ENCODE results near the gene FANCC. TPM values are rescaled to one million over a fixed set of nuclear protein-coding genes. Genes with fewer than 3 reads are reported as not detected.

The FANCC gene
- total RNA-seq, 1 donor from 2014 or later: 5.7 TPM

DNA sequence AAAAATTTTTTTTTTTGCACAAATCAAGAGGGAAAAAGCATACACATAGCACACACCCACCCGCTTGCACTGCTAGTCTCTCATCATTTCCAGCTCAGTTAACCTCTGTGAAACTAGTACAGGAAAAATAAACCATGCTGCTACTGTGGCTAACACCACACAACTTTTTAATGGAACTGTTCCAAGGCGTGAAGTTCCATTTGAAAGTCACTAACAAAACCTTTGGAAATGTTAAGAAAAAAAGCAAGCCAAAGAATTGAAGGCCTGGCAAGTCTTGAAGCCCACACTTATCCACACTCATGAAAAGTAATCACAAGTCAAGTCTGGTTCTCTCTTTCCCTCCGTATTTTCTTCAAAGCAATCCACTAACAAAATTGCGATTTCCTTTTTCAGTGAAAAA lies 116.3 kb downstream of the FANCC start:
- DNase-seq (ENCODE audit: extremely low read depth, low read depth, low spot score): no peak

- DNase-seq (ENCODE audit: extremely low read depth, low read depth, low spot score): no peak
Measured at GRCh38 chr9:95197692-95198271, 119.7 kb downstream of the FANCC start.

DNA sequence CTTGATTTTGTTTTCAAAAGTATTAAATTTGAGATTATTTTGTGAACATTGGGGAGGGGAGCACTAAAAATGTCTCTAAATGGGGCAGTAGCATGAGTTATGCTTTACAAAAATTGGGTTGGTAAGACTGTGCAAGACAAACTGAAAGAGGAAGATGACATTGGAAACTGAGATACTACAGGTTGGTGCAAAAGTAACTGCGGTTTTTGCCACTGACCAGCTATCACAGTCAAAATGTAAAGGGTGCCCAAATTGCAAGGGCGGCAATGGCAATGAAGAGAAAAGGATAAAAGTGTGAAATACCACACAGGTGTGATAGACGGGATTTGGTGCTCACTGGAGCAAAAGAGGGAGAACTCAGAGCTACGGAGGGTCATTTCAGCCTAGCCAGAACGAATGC lies 124.0 kb downstream of the FANCC start:
- no peak for DNase-seq (ENCODE audit: extremely low read depth, low read depth, low spot score)

GRCh38 chr9:95193067-95193466 lies 124.4 kb downstream of the FANCC start:
- DNase-seq (ENCODE audit: extremely low read depth, low read depth, low spot score): no peak

- DNase-seq (ENCODE audit: extremely low read depth, low read depth, low spot score): no peak
Measured at GRCh38 chr9:95192631-95193030, 124.9 kb downstream of the FANCC start.

- no peak for DNase-seq (ENCODE audit: extremely low read depth, low read depth, low spot score)
Measured at GRCh38 chr9:95190413-95190812, 127.1 kb downstream of the FANCC start.

- DNase-seq (ENCODE audit: extremely low read depth, low read depth, low spot score): peak; percentile 85
Measured at GRCh38 chr9:95189251-95190098, 128.0 kb downstream of the FANCC start.

DNA sequence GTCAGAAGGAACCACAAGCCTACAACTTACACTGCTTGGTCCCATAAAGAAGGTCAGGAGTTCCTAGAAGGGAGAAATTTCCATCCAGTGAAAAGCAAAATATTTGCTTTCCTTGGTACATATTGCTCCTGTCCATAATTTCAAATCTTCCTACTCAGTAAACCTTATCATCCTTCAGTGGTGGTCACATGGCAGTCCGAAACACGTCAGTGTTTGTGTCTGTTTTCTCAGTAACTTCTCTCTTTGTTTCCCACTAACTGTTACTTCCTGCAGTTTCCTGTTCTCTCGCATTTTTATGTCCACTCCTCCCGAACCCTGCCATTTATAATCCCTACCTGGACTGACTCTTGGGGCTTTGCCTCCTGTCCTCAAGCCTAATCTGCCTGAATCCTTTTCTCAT lies 129.1 kb downstream of the FANCC start:
- no peak for DNase-seq (ENCODE audit: extremely low read depth, low read depth, low spot score)

GRCh38 chr9:95185956-95186355 lies 131.6 kb downstream of the FANCC start:
- no peak for DNase-seq (ENCODE audit: extremely low read depth, low read depth, low spot score)

DNA sequence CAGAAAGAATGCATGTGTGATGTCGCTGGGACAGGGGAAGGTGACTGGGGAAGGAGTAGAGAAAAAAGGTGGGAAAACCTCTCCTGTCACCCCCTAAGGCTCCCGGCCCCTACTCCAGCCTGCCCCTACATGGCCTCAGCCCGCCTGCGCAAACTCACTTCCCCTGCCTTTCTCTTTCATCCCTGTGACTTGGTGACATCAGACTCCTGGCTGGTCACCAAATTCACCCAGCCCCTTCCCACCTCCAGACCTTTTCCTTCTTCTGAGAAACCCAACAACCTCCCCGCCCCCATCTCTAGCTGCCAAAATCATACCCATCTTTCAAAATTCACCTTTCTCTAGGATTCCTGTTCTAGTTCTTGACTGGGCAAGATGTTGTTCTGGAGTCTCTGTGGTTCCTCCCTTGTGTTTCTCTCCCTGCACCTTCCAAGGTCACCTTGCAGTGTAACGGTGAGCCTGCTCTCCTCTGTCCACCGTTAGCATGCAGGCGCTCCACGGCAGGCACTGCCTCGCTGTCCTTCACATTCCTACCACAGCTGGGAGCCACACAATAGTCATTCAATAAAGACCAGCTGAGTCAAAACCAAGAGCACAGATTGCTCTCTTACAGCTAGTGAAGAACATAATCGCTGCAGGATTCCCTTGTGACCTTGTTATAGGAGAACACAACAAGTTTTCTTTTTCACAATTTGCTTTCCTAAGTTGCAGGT lies 134.5 kb downstream of the FANCC start:
- no peak for DNase-seq (ENCODE audit: extremely low read depth, low read depth, low spot score)

DNA sequence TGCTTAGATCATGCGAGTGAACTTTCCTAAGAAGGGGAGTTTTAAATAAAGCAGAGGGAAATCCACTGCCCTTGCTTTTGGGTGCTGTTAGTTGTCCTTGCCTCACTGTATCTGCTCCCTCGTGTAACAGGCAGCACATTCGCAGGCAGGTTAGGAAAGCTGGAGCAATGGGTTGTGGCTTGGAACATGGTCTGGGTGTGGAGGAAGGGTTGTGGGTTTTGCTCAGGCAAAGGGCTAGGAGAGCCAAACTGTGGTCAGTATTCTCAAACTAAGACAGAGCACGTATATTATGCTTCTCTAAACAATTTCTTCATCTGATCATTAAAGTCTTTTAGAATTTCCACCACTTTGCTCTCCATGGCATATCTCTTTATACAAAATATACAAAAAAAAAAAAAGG lies 135.7 kb downstream of the FANCC start:
- DNase-seq (ENCODE audit: extremely low read depth, low read depth, low spot score): no peak

DNA sequence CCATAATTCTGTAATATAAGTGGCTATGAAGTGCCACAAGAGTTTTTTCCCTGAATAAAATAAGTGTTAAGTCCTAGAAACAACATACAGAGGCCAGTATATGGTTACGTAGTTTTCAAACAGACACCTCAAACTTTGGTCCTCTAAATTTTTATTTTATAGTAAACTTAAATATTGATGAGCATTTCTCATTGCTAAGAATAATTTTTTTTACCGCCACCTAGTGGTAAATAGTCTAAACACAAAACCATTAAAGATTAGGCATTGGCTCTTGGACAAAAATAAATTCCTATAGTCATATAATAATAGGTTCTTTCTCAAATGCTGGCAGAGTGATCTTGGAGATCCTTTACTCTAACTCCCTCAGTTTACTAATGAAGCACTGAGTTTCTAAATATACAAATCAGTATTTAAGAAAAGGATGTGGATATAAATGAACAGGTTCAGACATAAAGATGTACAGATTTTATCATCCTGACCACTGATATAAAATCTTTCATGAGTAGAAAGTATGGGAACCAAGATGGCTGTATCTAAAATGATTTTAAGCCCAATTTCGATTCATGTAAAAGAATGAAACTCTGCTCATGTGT lies 136.2 kb downstream of the FANCC start:
- DNase-seq (ENCODE audit: extremely low read depth, low read depth, low spot score): no peak

- no peak for DNase-seq (ENCODE audit: extremely low read depth, low read depth, low spot score)
Measured at GRCh38 chr9:95177617-95178016, 139.9 kb downstream of the FANCC start.

- DNase-seq (ENCODE audit: extremely low read depth, low read depth, low spot score): no peak
Measured at GRCh38 chr9:95176755-95177319, 140.7 kb downstream of the FANCC start.

DNA sequence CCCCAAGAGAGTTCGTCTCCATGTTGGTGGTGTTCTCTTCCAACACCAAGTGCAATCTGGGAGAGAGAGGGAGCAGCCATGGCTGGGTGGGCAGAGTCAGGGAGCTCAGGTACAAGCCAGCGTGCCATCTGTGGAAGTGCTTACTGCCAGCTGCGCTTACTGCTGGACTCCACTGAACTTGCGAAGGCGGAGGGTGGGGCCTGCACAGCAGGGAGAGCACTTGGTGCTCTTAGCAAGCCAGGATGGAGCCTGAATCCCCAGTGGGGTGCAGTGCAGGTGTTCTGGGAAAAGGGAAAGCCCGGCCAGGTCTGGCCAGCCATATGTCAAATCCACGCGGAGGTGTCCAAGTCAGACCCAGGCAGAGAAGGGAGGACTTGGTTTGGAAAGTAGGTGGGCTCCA lies 142.0 kb downstream of the FANCC start:
- no peak for DNase-seq (ENCODE audit: extremely low read depth, low read depth, low spot score)

DNA sequence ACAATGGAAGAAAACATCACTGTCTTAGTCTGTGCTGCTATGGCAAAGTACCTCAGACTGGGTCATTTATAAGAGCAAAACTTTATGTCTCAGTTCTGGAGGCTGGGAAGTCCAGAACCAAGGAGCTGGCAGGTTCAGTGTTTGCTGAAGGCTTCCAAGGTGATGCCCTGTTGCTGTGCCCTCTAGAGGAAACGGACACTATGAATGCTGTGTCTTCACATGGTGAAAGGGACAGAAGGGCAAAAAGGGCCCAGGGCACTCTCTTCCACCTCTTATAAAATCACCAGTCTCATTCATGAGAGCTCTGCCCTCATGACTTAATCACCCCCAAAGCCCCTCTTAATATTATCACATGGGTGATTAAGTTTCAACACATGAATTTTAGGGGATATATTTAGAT lies 143.5 kb downstream of the FANCC start:
- no peak for DNase-seq (ENCODE audit: extremely low read depth, low read depth, low spot score)

- DNase-seq (ENCODE audit: extremely low read depth, low read depth, low spot score): no peak
Measured at GRCh38 chr9:95171596-95171995, 145.9 kb downstream of the FANCC start.

DNA sequence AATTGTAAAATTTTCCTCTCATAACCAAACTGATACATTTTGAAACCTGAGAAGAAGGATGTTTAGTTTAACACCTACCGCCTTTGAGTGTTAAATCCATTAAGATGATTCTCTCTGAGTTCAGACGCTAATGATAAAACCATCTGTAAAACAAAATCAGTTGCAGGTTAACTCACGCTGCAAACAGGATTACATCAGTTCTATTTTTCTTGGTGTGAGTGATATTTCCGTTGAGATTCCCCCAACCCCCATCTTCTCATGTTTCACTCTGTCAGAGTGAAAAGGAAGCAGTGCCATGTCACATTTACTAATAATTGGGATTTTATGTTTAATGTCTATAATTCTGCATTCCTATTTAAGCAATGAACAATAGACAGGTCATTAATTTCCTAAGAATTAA lies 146.5 kb downstream of the FANCC start:
- no peak for DNase-seq (ENCODE audit: extremely low read depth, low read depth, low spot score)

DNA sequence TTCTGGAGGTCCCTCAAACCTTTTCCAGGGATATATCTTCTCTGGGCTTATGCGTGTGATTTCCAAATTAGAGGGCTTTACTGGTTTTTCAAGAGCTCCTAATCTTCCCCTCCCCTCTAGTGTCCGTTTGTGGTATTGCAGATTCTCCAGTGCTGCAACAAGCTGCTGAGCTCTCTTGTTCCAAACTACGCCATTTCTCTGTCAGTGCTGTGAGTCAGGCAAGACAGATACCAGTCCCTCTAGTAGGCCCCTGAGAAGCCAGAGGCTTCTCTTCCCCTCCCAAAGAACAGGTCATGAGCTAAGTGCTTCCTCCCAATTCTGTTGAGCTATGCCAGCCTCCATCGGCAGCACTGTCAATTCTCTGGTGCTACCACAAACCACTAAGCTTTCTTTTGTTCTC lies 149.5 kb downstream of the FANCC start:
- DNase-seq (ENCODE audit: extremely low read depth, low read depth, low spot score): peak; percentile 81

DNA sequence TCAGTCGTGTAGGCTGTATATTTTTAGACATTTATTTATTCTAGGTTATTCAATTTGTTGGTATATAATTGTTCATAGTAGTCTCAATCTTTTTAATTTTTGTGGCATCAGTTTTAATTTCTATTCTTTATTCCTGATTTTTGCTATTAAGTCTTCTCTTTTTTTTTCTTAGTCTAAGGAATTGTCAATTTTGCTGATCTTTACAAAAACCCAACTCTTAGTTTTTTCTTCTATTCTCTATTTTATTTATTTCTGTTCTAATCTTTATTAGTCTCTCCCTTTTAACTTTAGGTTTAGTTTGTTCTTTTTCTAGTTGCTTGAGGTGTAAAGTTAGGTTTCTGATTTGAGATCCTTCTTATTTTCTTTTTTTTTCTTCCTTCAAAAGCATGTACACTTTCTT lies 152.5 kb downstream of the FANCC start:
- DNase-seq (ENCODE audit: extremely low read depth, low read depth, low spot score): no peak

GRCh38 chr9:95157481-95158151 lies 159.9 kb downstream of the FANCC start:
- DNase-seq (ENCODE audit: extremely low read depth, low read depth, low spot score): no peak

Measured in glomerular endothelial cell (primary cell).